IPS-NIHi11 (cell line): ENCODE measurements around the gene GAB2.
"Not testable (repeated sequence)": the region's sequence is repeated elsewhere in the genome, so short reads cannot be mapped to it uniquely, and the experiment has no call there.

Experiments used
- DNase-seq: peaks from one replicate; pipeline ENCODE4 v3.0.0; 2012; ENCODE audit warnings: mixed read lengths, low spot score

The GAB2 gene

DNA sequence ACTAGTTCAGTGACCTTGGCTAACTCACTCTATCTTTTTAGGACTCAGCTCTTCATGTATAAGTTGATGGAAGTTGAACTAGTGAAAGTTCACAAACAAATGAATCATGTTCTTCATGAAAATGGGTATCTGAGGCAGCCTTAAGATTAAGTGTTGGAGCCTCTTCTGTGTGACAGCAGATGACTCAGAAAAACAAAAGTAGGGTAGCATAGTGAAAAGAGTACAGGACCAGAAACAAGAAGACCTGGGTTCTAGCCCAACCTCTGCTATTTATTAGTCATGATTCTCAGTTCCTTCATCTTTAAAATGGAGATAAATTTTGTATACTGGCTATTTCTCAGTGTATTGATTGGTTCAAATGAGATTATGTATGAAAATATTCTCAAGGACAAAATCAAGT lies 168.7 kb downstream of the GAB2 start:
- no peak for DNase-seq

DNA sequence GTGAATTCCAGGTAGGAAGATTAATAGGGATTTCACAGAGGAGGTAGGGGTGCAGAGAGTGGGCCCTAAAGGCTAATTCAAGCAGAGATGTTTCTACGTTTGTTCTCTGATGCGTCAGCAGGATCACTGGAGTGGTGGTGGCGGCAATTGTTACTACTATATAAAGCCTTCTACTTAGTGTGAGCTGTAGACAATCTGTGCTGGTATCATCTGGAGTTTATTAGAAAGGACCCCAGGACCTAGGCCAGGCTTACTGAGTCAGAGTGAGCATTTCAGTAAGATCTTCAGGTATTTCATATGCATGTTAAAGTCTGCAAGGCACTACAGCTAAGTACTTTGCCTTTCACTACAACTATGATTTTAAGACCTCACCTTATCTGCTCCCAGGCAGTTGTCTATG lies 169.4 kb downstream of the GAB2 start:
- DNase-seq: no peak

DNA sequence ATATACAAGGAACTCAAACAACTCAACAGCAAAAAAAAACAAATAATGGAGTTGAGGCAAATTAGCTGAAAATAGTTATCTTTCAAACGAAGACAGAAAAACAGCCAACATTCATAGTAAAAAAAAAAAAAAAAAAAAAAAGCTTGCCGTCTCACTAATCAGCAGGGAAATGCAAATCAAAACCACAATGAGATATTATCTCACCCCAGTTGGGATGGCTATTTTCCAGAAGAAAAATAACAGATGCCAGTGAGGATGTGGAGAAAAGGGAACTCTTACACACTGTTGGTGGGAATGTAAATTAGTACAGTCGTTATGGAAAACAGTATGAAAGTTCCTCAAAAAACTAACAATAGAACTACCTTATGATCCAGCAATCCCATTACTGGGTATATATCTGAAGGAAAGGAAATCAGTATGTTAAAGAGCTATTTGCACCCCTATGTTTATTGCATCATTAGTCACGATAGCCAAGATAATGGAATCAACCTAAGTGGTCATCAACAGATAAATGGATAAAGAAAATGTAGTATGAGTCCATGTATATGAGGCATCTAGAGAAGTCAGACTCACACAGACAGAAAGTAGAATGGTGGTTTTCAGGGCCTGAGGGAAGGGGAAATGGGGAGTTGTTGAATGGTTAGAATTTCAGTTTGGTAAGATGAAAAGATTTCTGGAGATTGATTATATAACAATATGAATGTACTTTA lies 172.9 kb downstream of the GAB2 start:
- DNase-seq: no peak

DNA sequence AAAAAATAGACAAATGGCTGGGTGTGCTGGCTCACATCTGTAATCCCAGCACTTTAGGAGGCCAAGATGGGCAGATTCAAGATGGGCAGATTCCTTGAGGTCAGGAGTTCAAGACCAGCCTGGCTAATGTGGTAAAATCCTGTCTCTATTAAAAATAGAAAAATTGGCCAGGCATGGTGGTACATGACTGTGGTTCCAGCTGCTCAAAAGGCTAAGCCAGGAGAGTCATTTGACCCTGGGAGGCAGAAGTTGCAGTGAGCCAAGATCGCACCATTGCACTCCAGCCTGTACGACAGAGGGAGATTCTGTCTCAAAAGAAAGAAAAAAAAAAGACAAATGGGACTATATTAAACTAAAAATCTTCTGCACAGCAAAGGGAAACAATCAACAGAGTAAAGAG lies 173.5 kb downstream of the GAB2 start:
- DNase-seq: no peak

DNA sequence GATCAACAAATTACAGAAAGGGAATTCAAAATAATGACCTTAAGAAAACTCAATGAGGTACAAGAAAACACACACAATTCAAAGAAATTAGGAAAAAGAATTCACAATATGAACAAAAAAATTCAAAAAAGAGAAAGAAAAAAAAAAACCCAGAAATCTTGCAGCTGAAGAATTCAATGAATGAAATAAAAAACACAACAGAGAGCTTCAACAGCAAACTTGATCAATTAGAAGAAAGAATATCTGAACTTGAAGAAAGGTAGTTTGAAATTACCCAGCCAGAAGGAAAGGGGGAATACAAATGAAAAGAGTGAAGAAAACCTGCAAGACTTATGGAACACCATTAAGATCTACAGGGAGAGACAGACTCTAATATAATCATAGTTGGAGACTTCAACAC lies 176.1 kb downstream of the GAB2 start:
- no peak for DNase-seq

DNA sequence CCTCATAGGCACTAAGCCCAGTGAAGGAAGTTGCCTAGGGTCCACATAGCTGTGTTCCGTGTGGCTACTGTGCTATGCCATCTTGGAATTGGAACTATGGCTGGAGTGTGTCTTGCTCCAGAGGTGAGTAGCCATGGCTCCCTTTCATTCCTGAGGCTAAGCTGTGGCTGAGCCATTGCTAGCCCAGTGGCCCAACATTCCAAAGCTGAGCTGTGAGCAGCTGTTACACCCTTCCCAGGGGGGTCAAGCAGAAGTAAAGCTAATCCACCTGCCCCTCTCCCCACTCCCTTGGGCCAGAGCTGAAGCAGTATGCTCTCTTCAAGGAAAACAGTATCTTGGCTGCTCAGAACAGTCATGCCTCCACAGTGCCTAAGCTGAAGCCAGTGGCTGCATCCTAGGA lies 177.8 kb downstream of the GAB2 start:
- DNase-seq: no peak

DNA sequence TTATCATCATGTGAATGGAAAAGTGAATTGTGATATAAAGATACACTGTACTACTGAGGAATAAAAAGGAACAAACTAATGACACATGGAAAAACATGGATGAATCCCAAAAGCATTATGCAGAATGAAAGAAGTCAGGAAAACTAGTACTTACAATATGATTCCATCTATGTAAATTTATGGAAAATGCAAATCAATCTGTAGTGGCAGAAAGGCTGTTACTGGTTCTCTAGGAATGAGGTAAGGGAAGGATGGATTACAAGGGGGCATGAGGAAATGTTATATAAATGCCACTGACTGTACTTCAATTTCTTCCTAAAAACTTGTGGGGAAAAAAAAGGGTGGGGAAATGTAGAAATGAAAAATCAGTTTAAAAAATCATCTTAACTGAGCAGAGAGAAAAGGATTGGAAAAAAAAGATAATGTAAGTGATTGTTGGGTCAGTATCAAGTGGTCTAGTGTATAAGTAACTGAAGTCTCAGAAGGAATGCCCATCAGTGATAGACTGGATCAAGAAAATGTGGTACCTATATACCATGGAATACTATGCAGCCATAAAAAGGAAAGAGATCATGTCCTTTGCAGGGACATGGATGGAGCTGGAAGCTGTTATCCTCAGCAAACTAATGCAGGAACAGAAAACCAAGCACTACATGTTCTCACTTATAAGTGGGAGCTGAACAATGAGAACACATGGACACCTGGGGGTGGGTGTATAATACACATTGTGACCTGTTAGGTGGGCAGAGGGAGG lies 180.2 kb downstream of the GAB2 start:
- DNase-seq: no peak

DNA sequence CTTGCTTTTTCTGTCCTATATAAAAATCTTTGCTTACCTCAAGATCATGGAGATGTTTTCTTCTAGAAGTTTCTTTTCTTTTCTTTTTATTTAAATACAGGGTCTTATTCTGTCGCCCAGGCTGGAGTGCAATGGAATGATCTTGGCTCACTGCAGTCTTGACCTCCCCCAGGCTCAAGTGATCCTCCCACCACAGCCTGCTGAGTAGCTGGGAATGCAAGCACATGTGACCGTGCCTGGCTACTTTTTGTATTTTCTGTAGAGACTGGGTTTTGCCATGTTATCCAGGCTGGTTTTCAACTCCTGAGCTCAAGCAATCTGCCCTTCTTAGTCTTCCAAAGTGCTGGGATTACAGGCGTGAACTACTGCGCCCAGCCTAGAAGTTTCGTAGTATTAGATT lies 183.6 kb downstream of the GAB2 start:
- DNase-seq: no peak

DNA sequence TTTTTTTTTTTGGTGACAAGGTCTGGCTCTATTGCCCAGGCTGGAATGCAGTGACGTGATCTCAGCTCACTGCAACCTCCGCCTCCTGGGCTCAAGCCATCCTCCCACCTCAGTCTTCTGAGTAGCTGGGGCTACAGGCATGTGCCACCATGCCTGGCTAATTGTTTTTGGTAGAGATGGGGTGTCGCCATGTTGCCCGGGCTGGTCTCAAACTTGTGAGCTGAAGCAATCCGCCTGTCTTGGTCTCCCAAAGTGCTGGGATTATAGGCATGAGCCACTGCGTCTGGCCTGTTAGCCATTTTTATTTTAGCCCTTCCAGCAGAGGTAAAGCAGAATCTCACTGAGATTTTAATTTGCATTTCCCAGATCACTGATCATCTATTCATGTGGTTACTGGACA lies 184.6 kb downstream of the GAB2 start:
- DNase-seq: not testable (repeated sequence)

DNA sequence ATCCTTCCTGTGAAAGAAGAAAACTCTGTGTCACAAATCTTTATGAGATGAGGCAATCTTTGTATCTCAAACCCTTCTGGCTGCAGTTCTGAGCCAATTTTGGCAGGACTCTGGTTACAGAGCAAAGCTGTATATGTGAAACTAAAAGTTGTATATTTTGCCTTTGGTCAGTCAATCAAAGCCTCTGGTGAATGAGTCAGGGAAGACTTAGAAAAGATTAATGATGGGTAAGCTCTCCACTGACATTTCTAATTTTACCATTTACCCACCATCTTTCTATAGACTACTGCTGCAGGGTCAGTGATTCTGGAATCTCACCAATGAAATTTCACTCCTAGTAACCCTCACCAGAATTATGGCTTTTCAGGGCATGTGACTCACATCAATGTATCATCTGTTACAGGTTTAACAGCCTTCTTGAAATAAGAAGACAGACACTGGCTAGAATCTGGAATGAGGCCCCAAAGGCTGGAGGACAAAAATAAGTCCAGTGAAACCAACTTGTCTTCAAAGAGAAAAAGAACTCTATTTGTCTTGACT lies 185.6 kb downstream of the GAB2 start:
- DNase-seq: no peak

DNA sequence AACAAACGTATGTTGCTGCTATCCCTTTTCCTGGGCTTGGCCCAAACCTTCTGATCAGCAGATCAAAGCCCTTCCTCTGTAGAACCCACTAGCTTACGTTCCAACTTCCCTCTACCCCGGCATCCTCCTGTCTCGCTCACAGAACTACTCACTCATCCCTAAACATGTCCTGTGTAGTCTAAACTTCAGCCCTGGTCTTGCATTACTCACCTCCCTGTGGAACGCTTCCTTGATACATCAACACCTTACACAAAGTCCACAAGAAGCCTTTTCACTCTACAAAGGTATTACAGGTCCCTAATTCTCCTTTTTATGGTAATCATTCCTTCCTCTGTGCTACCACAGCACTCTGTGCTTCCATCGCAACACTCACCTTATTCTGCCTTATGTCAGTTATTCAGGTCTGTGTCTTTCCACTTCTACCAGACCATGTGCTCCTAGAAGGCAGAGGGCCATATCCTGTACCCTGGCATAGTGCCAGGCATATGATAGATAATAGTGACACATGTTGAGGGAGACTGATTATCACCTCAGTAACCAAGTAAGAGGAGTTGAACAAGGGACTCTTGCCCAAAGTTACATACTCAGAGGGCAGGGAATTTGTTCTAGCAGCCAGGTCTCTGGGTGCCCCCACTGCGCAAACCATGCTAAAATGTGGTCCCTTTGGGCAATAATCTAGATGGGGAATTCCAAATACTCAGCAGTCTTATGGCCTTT lies 187.3 kb downstream of the GAB2 start:
- DNase-seq: no peak

DNA sequence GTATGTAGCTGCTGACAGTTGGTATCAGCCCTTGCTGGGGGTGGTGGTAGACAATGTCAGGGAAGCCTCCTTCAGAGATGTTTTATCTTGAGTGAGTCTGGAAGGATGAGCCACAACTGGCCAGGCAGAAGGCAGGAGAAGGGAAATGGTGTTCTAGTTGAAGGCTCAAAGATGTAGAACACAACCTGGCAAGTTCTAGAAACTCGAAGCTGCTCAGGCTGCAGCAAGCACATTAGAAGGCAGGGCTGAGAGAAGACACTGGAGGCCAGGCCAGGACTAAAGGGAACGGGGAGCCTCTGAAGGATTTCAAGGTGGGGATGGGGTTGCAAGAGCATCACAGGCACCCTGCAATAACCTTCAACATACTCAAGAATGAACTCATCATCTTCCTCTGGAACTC lies 188.5 kb downstream of the GAB2 start:
- no peak for DNase-seq

DNA sequence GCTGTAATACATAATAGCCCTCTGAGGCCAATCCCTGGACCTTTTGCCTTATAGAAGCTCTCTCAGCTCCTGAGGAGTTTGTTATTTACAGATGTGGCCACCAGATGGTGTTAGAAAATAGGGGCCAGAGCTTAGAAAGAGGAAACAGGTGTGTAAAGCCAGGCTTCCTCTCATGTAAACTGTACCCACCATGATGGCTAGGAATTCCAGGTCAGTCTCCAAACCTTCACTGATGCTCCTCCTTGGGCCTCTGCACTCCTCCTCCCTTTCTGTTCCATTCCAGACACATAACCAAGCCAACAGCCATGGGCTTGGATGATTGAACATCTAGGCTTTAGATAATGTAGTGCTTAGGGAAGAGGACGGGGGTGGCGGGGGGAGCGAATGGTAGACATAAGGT lies 189.2 kb downstream of the GAB2 start:
- DNase-seq: peak; percentile 78

DNA sequence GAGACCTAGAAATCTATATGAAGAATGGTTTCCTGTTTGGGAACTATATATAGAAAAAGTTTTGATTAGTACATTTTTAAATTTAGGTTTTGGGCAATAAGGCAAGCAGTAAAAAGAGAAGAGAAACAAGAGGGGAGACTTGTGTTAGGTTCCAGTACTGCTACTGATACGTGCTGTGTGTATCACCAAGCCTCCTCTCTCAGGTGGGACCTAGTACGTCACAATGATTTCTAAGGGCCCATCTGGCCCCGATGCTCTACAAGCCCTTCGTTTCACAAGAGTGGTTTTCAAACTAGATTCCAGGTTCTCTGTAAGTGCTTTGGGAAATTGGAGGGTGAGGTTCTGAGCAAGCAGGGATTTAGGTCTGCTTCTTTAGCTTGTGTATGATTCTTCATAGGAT lies 189.7 kb downstream of the GAB2 start:
- DNase-seq: no peak

DNA sequence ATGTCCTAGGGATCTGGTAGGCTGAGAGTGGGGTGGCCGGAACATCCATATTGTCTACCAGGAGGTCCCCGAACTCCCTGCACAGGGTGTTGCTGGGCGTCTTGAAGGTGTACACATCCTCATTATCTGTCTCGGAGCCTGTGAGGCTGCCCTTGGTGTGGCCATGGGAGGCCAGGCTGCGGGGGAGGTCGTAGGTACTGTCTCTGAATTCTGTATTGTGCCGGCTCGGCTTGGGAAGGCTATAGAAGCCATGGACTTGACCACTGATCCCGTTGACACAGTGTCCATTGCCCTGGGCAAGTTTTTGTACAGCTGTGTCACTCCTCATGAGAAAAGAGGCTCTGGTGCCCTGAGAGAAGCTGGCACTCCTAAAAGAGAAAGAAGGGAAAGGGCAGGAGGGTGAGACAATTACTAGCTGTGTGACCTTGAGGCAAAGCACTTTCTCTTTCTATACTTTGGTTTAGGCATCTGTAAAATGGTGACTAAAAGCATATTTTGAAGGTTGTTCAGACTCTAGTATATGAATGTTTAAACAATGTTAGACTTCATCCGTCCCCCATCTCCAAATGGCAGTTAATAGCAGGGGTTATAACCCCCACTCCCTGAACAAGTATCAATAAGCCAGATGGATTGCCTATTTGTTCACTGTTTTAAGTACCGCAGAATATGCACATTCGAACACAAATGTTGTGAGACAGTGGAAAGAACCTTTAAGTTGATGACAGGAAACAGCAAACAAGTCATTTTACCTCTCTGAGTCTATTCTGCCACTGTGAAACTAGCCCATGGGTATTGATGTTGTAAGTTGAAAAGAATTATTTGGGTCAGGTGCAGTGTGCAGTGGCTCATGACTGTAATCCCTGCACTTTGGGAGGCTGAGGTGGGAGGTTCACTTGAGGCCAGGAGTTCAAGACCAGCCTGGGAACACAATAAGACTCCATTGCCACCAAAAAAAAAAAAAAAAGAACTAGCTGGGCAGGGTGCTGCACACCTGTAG lies 190.6 kb downstream of the GAB2 start:
- DNase-seq: no peak

DNA sequence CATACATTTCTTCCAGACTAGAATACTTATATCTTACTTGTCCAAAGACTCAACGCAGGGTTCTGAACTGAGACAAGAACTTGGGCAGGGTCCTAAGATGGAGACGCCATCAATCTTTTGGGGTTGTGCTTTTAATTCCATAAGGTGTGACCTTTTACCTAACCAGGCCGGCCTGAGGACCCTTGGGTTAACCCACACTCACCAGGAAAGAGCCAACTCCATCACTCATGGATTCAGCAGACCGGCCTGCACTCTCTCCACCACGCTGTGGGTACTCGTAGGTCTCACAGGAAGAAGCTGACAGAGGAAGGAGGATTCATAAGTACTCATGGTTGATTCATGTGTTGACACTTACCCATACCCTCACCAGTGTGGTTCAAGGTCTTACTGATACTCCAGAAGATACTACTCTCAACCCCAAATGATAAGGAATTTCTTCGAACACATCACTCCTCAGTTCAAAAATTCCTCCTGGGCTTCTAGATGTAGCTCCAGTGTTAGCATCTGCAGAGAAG lies 192.7 kb downstream of the GAB2 start:
- DNase-seq: no peak

DNA sequence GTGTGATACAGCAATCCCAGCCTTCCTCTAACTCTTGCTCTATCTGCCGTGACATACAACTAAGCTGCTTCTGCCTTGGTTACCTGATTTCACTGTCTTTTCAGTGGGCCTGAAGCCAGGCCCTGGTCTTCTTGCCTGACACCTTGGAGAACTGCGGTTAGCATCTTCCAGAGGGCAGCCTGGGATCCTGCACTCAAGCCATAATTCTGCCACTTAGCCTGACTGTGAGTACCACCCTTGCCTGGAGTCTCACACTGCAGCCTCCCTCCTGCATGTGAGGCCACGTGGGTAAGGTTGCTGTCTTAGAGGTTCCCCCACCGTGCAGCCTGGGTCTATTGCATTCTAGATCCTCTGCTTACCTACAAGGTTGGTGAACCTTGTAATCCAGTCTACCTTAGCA lies 193.1 kb downstream of the GAB2 start:
- no peak for DNase-seq

DNA sequence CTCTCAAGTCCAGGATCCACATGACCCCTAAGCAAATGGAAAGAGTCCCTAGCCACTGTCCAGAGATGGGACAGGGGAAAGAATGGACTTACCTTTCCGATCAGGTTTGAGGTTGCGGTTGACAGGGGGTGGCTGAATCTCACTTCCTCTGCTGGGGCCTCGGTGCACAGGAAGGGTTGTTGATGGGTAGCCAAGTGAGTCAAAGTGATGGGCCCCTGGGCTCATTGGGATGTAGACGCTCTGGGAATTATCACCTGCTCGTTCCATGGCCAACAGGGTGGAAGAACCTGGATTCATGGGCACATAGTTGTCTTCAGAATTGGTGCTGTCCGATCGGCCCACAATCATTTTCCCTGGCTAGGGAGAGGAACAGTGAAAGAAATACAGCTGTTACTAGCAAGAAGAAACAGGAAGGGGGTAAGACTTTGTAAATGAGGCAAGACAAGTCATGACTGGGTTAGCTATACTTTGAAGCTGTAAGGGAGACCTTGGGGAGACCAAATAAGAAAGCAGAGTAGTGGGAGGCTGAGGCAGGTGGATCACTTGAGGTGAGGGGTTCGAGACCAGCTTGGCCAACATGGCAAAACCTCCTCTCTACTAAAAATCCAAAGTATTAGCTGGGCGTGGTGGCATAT lies 194.2 kb downstream of the GAB2 start:
- no peak for DNase-seq

DNA sequence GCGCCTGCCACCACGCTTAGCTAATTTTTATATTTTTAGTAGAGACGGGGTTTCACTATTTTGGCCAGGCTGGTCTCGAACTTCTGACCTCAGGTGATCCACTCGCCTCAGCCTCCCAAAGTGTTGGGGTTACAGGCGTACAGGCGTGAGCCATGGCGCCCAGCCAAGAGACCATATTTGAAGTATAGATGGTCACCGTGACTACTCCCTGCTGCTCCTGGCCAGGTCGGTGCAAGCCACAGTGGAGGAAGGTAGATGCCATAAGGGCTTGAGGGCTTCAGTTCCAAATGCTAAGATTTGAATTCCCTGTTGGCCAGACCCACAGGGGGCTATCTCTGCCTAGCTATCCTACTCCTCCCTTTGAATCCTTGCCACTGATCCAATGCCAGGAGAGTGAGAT lies 194.9 kb downstream of the GAB2 start:
- DNase-seq: not testable (repeated sequence)

DNA sequence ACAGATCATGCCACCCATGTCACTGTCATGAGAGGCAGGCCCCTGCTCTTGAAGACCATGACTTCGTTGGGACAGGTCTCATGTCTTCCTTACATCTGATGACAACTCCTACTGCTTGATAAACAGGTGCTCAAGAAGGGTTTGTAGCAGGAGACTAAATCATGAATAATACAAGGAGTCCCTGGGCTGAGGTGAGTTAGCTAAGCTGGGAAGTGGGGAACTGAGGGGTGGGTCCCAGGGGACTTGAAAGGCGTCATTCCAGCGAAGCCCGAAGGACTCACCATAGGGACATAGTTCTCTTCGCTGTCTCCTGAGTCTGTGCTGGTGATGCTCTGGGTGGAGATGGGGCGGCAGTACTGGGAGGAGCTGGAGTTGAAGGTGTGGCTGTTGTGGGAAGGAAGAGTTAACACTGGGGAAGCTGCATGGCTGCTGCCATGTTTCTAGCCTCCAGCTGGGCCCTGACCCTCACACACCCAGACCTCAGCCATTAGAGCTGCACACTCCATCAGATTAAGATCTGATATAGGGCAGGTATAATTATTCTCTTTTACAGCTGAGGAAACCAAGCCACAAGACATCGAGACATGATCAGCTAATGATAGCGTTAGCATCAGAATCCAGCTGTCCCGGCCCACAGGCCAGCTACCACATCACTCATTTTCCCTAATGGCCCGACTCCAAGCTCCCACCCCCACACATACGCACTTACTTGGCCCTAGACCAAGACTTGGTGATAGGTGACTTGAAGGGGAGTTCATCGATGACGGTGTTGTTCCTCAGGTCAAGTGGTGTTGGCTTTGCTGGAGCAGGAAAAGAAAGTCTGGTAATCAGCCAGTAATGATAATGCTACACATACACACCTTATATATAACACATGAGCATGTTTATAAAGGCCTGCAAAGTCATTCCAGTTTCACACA lies 196.0 kb downstream of the GAB2 start:
- DNase-seq: no peak
